Hematopoietic multipotent progenitor cell treated with erythropoietin and hydrocortisone succinate and interleukin-3 and kit ligand, for 15 days (in vitro differentiated cells): ENCODE results near the gene POMC.
"Not testable (repeated sequence)": the region's sequence is repeated elsewhere in the genome, so short reads cannot be mapped to it uniquely, and the experiment has no call there.

ENCODE experiments used
- DNase-seq: peaks from one replicate; pipeline ENCODE4 v3.0.0-alpha.2; 2015; ENCODE audit warnings: low spot score

Gene POMC

GRCh38 chr2:25168256-25169072 lies at the start of gene POMC:
Gene POMC (minus strand): TSS chr2:25168580. CDS start chr2:25164772, 3,808 bp downstream.
- no peak for DNase-seq

GRCh38 chr2:25218100-25218499 lies 49.7 kb upstream of the POMC start:
- DNase-seq: no peak

GRCh38 chr2:25215948-25216679 lies 47.7 kb upstream of the POMC start:
- peak; percentile 71 for DNase-seq

- DNase-seq: no peak
Observed at GRCh38 chr2:25215232-25215631, 46.9 kb upstream of the POMC start.

- no peak for DNase-seq
Observed at GRCh38 chr2:25213229-25213628, 44.8 kb upstream of the POMC start.

GRCh38 chr2:25210923-25211322 lies 42.5 kb upstream of the POMC start:
- DNase-seq: not testable (repeated sequence)

GRCh38 chr2:25207078-25207545 lies 38.7 kb upstream of the POMC start:
- DNase-seq: no peak

- no peak for DNase-seq
Observed at GRCh38 chr2:25204190-25204838, 35.9 kb upstream of the POMC start.

GRCh38 chr2:25202275-25202674 lies 33.9 kb upstream of the POMC start:
- DNase-seq: no peak

GRCh38 chr2:25201794-25202193 lies 33.4 kb upstream of the POMC start:
- DNase-seq: no peak

- DNase-seq: no peak
Observed at GRCh38 chr2:25201265-25201664, 32.9 kb upstream of the POMC start.

- no peak for DNase-seq
Observed at GRCh38 chr2:25198576-25198975, 30.2 kb upstream of the POMC start.

GRCh38 chr2:25198209-25198525 lies 29.8 kb upstream of the POMC start:
- no peak for DNase-seq

- no peak for DNase-seq
Observed at GRCh38 chr2:25197336-25198208, 29.2 kb upstream of the POMC start.

GRCh38 chr2:25194576-25195122 lies 26.3 kb upstream of the POMC start:
- DNase-seq: no peak

- no peak for DNase-seq
Observed at GRCh38 chr2:25190536-25190935, 22.2 kb upstream of the POMC start.

- DNase-seq: no peak
Observed at GRCh38 chr2:25188405-25188804, 20.0 kb upstream of the POMC start.

- no peak for DNase-seq
Observed at GRCh38 chr2:25187729-25188350, 19.5 kb upstream of the POMC start.

GRCh38 chr2:25184254-25184653 lies 15.9 kb upstream of the POMC start:
- no peak for DNase-seq

- DNase-seq: no peak
Observed at GRCh38 chr2:25178976-25179375, 10.6 kb upstream of the POMC start.

GRCh38 chr2:25177211-25177611 lies 8.8 kb upstream of the POMC start:
- DNase-seq: no peak
